Activated CD8-positive, alpha-beta T cell treated with anti-CD3 and anti-CD28 coated beads for 36 hours (primary cell): Measurements from ENCODE around the gene HSPA12A. TPM values are rescaled to one million over a fixed set of nuclear protein-coding genes. Genes with fewer than 3 reads are reported as not detected.

Source experiments
- ATAC-seq: fragments of 200-7000 bp; cut with Tn5 transposase; one replicate; pipeline ENCODE4 v1.10.0; 2021; ENCODE audit warnings: mild to moderate bottlenecking, moderate library complexity
- CTCF ChIA-PET: fragments of 350-600 bp; sonication (Branson Sonifier 250); formaldehyde crosslinking; loops from one replicate; lab custom pipeline; 2021; ENCODE audit warnings: antibody characterized with exemption; lab: Charles Lee
- POLR2A ChIA-PET: fragments of 350-600 bp; sonication (Branson Sonifier 250); formaldehyde crosslinking; loops from one replicate; lab custom pipeline; 2021; ENCODE audit warnings: antibody characterized with exemption; lab: Charles Lee
- DNase-seq: peaks from one replicate; pipeline ENCODE4 v3.0.0-alpha.2; 2020
- H3K27ac Mint-ChIP-seq: one replicate; pipeline ENCODE4 v1.8.0; 2021; ENCODE audit warnings: mild to moderate bottlenecking, mixed read lengths
- H3K27me3 Mint-ChIP-seq: one replicate; pipeline ENCODE4 v1.8.0; 2021; ENCODE audit warnings: mixed read lengths
- H3K36me3 Mint-ChIP-seq: one replicate; pipeline ENCODE4 v1.8.0; 2021; ENCODE audit warnings: low read depth, mixed read lengths
- H3K4me1 Mint-ChIP-seq: one replicate; pipeline ENCODE4 v1.8.0; 2021; ENCODE audit warnings: low read depth, mixed read lengths
- H3K4me3 Mint-ChIP-seq: one replicate; pipeline ENCODE4 v1.8.0; 2021; ENCODE audit warnings: mild to moderate bottlenecking, moderate library complexity, mixed read lengths
- H3K9me3 Mint-ChIP-seq: one replicate; pipeline ENCODE4 v1.8.0; 2021; ENCODE audit warnings: mixed read lengths
- intact Hi-C: fragments of 100-400 bp; cut with micrococcal nuclease; formaldehyde crosslinking; loops from one replicate; pipeline ENCODE4 v1.10.0; 2022
- total RNA-seq, 2 experiments: library from RNA; stranded (reverse); gene quantifications; one replicate each; pipeline ENCODE4 v1.2.3, GENCODE V29; 2021
- TF ChIP-seq, protein P1 (sequence below): fragments of 200-600 bp; IDR thresholded peaks from one replicate; pipeline ENCODE4 v1.8.0; 2022; ENCODE audit warnings: antibody characterized with exemption, mild to moderate bottlenecking

The HSPA12A gene
- total RNA-seq, 2 experiments from 2014 or later, result 0.07 TPM; not detected in 1

DNA sequence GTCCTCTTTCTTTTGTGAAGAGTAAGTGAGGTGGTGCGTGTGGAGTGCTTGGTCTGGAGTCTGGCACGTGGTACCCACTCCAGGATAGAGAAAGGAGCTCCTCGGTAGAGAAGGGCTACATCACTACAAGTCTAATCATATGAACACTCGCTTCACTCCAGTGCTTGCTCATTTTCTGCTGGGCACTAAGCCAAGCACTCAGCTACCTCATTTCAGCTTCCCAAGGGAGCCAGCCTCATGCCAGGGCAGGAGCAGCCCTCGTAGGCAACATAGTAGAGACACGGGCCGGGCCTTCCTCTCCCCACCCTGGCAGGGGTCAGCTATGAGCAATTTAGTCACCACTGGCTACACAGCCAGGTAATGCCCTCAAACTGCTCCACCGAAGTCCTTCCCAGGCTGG, 11.4 kb upstream of the HSPA12A start:
- H3K27ac Mint-ChIP-seq, result no peak overlapping the region
- ChIA-PET POLR2A (no interaction called here), CTCF (no interaction called here)
- TF ChIP-seq, protein P1, sequence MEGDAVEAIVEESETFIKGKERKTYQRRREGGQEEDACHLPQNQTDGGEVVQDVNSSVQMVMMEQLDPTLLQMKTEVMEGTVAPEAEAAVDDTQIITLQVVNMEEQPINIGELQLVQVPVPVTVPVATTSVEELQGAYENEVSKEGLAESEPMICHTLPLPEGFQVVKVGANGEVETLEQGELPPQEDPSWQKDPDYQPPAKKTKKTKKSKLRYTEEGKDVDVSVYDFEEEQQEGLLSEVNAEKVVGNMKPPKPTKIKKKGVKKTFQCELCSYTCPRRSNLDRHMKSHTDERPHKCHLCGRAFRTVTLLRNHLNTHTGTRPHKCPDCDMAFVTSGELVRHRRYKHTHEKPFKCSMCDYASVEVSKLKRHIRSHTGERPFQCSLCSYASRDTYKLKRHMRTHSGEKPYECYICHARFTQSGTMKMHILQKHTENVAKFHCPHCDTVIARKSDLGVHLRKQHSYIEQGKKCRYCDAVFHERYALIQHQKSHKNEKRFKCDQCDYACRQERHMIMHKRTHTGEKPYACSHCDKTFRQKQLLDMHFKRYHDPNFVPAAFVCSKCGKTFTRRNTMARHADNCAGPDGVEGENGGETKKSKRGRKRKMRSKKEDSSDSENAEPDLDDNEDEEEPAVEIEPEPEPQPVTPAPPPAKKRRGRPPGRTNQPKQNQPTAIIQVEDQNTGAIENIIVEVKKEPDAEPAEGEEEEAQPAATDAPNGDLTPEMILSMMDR, result no peak
- H3K27me3 Mint-ChIP-seq, result peaks cover 23% of the 10 kb centered on the region
- DNase-seq (no peak), ATAC-seq (no peak)
- H3K9me3 Mint-ChIP-seq, result no peaks in the 10 kb centered on the region
- H3K4me3 Mint-ChIP-seq, result no peak overlapping the region
- intact Hi-C loops, result no loop called here
- no peaks in the 10 kb centered on the region for H3K4me1 Mint-ChIP-seq
- no peaks in the 10 kb centered on the region for H3K36me3 Mint-ChIP-seq

DNA sequence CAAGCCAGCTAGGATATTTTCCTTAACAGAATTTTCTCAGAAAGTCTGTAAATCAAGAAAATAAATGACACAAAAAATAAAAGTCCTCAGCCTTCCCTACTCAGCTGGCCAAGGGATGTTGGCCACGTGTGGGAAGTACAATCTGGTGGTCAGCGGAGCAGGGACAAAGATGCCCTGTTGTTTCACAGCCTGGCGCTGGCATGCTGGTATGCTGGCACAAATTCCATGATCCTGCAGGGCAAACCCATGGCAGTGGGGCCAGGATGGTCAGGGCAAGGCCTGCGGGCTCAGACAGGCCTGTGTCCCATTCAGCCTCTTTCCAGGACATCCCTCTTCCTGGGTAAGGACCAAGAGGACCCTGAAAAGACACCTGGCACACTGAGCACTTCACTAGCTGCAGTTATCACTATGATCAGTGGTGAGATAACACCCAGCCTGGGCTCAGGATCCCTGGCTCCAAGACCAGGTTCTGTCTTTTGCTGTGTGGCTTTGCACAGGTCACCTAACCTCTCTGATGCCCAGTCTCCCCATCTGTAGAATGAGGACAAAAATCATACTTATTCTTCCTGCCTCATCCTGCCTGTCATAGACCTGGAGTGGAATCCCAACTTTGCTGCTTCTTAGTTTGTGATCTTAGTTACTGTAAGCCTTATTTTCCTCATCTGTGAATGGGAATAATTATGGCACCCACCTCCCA, 10.8 kb upstream of the HSPA12A start:
- H3K27ac Mint-ChIP-seq, result no peak overlapping the region
- no peaks in the 10 kb centered on the region for H3K36me3 Mint-ChIP-seq
- H3K27me3 Mint-ChIP-seq, result peaks cover 24% of the 10 kb centered on the region
- no peak for ATAC-seq
- H3K9me3 Mint-ChIP-seq, result no peaks in the 10 kb centered on the region
- ChIA-PET CTCF (no interaction called here), POLR2A (no interaction called here)
- TF ChIP-seq, protein P1, result no peak
- DNase-seq, result no peak
- no peak overlapping the region for H3K4me3 Mint-ChIP-seq
- intact Hi-C loops, result no loop called here
- no peaks in the 10 kb centered on the region for H3K4me1 Mint-ChIP-seq

DNA sequence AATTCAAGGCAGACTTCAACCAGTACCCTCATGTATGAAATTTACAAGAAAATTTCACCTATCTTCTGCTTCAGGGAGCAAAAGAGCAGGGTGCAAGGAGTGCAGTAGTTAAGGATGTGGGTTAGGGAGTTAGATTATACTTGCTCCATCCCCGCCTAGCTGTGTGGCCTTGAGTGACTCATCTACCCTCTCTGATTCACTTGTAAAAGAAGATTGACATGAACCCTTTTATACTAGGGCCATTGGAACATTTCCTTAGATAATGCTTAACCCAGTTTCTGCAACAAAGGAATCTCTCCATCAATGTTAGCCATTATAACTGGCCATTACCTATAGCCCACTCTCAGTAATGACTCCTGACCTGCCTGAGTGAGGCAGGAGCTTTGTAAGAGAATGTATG, 10.2 kb upstream of the HSPA12A start:
- Mint-ChIP-seq H3K27me3 (peaks cover 27% of the 10 kb centered on the region), H3K4me3 (no peak overlapping the region), H3K9me3 (no peaks in the 10 kb centered on the region), H3K36me3 (no peaks in the 10 kb centered on the region), H3K27ac (no peak overlapping the region), H3K4me1 (no peaks in the 10 kb centered on the region)
- ChIA-PET CTCF (no interaction called here), POLR2A (no interaction called here)
- no peak for ATAC-seq
- intact Hi-C loops, result no loop called here
- no peak for DNase-seq
- TF ChIP-seq, protein P1, result no peak

DNA sequence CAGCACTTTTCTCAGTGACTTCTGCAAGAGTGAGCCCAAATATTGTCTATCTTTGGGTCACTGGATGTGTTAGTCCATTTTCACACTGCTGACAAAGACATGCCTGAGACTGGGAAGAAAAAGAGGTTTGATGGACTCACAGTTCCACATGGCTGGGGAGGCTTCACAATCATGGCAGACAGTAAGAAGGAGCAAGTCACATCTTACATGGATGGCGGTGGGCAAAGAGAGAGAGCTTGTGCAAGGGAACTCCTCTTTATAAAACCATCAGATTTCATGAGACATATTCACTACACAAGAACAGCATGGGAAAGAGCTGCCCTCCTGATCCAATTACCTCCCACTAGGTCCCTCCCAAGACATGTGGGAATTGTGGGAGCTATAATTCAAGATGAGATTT, 6.1 kb upstream of the HSPA12A start:
- H3K27me3 Mint-ChIP-seq, result peaks cover 50% of the 10 kb centered on the region
- CTCF ChIA-PET, result interaction anchor here (0.9 kb wide), 1 partner anchor 17 kb away, joined by 3 read pairs; no protein-coding TSS in a partner anchor

DNA sequence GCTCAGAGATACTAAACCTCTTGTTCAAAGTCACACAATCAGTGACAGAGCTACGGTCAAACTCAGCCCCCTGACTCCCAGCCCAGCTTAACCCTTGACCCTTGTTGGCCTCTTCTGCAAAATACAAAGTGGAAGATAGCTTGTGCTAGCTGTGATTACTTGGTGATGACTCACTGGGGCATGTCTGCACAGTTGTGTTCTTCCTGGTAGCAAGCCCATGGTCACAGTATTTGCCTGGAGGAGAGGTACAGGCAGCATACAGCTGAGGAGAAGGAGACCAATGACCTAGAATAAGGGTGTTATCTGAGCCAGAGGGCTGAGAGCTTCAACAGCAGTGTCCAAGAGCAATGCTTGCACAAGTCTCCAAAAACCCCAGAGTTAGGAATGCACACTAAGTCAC, 5.7 kb upstream of the HSPA12A start:
- CTCF ChIA-PET, result interaction anchor here (0.9 kb wide), 1 partner anchor 17 kb away, joined by 3 read pairs; no protein-coding TSS in a partner anchor
- H3K36me3 Mint-ChIP-seq, result no peaks in the 10 kb centered on the region
- ATAC-seq (no peak), DNase-seq (no peak)
- peaks cover 3% of the 10 kb centered on the region for H3K4me1 Mint-ChIP-seq
- no peaks in the 10 kb centered on the region for H3K9me3 Mint-ChIP-seq
- H3K27me3 Mint-ChIP-seq, result peaks cover 54% of the 10 kb centered on the region
- no peak overlapping the region for H3K27ac Mint-ChIP-seq
- TF ChIP-seq, protein P1, result no peak
- no peak overlapping the region for H3K4me3 Mint-ChIP-seq
- POLR2A ChIA-PET, result no interaction called here
- intact Hi-C loops, result no loop called here

More for the DNA sequence above, 6.1 kb upstream of the HSPA12A start:
- DNase-seq (no peak), ATAC-seq (no peak)
- intact Hi-C loops, result no loop called here
- POLR2A ChIA-PET, result no interaction called here
- TF ChIP-seq, protein P1, result no peak
- H3K4me3 Mint-ChIP-seq, result no peak overlapping the region
- no peaks in the 10 kb centered on the region for H3K9me3 Mint-ChIP-seq
- no peaks in the 10 kb centered on the region for H3K4me1 Mint-ChIP-seq
- no peak overlapping the region for H3K27ac Mint-ChIP-seq
- no peaks in the 10 kb centered on the region for H3K36me3 Mint-ChIP-seq
